Measurements from ENCODE around the gene CNPPD1.

Gene CNPPD1

GRCh38 chr2:219179601-219180465 is 3.1 kb upstream of the CNPPD1 start:
- no peak for DNase-seq (ENCODE audit: low read depth, low spot score)

DNA sequence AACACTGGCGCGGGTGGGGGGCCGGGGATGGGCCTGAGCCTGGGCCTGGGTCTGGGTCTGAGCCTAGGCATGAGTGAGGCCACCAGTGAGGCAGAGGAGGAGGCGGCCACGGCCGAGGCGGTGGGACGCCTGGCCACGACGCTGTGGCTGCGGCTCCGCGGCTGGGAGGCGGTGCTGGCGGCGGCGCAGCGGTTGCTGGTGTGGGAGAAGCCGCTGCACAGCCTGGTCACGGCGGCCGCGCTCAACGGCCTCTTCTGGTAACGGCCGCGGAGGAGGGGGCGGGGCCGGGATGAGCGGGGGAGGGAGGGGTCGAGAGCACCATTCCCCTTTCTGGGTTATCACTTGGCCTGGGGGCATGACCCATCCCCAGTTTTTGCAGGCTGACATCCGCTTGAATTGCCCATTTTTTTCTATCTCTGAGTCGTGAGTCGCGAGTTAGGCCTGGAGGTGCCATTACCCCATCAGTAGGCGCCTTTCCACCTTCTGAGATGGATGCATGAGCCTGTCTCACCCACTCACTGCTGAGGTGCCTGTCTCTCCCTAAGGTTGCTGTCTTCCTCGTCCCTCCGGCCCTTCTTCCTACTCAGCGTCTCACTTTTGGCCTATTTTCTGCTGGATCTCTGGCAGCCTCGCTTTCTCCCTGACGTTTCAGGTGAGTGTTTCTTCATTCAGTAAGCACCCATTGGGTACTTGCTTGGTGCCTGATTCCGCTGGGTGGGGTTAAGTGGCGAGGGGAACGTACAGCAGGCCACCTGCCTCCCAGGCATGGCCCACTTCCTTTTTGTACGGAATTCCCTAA is 1.9 kb upstream of the CNPPD1 start:
- no peak for DNase-seq (ENCODE audit: low read depth, low spot score)

GRCh38 chr2:219177552-219178376 is 1.0 kb upstream of the CNPPD1 start, which contains the start of gene RETREG2:
TSS of gene RETREG2 (plus strand) at chr2:219178275. CDS start at chr2:219178353, 78 bp downstream.
- DNase-seq (ENCODE audit: low read depth, low spot score): no peak

DNA sequence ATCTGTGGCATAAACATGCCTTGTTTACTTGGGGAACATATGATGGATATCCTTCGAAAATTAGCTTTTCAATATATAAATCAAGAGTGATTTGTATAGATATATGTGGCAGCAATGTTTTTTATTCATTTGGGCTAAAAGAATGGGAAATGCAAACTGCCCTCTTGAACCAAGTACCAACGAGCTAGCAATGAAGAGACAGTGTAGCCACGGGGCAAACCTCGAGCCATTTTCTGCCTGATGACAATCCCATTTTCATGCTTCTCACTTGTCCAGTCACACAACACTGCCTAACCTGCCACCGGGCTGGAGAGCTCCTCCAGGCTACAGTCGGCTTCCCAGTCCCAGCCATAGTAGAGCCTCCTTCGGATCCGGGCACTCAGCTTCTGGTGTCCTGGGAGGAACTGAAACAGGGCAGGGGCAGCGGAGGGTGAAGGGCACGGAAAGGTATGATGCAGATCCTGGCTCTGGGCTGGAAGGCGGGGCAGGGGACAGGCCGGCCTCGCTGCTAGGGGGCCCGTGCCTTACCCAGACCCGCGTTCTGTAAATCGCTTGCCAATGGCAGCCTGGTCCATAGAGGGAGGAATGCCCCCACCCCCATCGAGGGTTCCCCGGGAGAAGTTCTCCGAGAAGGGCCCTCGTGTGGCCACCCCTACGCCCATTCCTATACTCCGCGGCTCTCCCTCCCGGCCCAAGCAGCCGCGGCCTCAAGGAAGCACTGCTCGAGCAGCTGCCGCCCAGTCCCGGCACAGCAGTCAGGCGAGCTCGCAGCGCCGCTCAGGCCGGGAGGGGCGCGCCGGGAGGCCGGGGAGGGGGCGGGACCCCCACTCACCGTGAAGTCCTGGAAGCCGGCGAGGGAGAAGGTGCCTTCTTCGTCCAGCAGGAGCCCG is 552 bp downstream of the CNPPD1 start:
- DNase-seq (ENCODE audit: low read depth, low spot score): no peak

GRCh38 chr2:219175486-219175885 is 1.2 kb downstream of the CNPPD1 start:
- DNase-seq (ENCODE audit: low read depth, low spot score): no peak

GRCh38 chr2:219174801-219175200 is 1.9 kb downstream of the CNPPD1 start:
- no peak for DNase-seq (ENCODE audit: low read depth, low spot score)

DNA sequence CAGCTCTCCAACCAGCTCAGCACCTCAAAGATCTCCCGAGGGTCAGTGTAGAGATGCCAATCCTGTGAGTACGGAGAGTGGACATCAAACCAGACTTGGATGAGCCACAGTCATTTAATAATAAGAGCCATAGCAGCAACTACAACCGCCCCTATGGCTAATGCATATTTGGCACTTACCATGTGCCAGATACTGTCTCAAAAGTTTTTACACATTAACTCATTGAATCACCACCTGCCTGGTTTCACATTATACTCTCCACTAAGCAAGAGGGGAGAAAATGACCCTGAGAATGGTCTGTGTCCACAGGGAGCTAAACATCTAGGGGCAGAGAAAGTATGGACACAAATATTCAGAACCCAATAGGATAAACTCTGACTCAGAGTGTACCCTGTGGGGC is 2.6 kb downstream of the CNPPD1 start:
- no peak for DNase-seq (ENCODE audit: low read depth, low spot score)

- DNase-seq (ENCODE audit: low read depth, low spot score): no peak
These were observed 3.5 kb downstream of the CNPPD1 start for GRCh38 chr2:219173176-219173575.

DNA sequence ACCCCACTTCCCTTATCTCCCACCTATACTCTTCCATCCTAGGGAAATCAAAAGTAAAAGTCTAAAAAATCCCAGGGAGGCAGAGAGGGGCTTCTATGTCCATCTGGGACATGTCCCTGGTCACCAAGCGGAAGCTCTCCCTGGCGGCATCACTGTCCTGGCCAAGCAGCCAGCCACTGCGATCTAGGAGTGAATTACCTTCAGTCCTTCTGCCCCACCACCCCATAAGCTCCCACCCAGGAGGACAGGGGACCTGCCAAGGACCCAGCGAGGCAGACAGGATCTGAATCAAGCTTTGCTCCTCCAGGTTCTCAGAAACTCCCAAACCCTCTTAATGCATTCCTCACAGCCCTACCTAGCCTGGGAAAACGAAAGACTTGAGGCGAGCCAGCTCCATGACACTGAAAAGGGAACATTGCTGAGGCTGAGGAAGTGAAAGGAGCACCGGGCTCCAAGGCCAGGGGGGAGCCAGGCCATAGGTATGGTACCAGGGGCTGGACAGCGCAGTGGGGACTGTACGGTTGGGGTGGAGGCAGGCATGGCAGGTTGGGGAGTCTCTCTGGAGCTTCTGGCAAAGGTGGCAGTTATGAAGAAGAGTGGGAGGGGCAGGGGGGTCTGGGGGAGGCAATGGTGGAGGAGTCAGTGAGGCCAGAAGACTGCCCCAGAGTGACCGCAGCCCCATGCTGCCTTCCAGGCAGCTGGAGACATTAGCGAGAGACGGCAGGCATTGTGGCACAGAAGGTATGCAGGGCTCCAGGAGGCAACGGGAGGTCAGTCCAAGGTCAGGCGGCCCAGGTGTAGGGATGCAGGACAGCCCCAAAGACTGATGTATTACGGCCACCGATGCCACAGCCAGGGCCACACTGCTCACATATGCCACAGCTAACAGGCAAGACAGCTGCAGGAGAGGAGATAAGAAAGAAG is 4.2 kb downstream of the CNPPD1 start:
- no peak for DNase-seq (ENCODE audit: low read depth, low spot score)

GRCh38 chr2:219171231-219171651 is 5.5 kb downstream of the CNPPD1 start:
- DNase-seq (ENCODE audit: low read depth, low spot score): no peak

DNA sequence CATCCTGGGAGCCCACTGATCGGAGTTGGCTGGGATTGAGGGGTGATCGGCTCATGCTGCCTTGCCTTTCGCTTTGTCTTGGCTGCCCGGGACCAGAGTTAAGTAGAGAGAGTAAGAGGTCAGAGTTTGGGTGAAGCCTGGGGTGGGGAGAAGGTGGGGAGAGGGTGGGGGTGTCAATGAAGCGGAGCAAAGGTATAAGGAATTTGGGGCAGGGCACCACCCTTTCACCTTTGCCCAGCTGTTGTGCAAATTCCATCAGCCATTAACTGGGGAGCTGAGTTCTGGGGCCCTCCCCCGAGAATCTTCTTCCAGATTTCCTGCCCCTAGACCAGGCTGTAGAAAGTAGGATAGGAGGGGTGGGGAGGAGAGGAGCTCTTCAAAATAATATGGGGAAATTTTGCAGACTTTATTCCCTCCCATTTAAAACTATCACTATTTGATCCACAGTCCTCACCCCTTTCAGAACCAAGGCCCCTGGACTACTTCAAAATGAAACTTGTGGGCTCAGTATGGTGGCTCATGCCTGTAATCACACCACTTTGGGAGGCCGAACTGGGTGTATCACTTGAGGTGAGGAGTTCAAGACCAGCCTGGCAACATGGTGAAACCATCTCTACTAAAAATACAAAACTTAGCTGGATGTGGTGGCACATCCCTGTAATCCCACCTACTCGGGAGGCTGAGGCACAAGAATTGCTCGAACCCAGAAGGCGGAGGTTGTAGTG is 6.6 kb downstream of the CNPPD1 start, which contains the start of gene SLC23A3:
Gene SLC23A3 (minus strand): TSS at position 100 of the 725 bp plus-strand sequence. CDS start 45 bp downstream, at position 55.
- DNase-seq (ENCODE audit: low read depth, low spot score): no peak

GRCh38 chr2:219168932-219169331 is 7.8 kb downstream of the CNPPD1 start:
- no peak for DNase-seq (ENCODE audit: low read depth, low spot score)

DNA sequence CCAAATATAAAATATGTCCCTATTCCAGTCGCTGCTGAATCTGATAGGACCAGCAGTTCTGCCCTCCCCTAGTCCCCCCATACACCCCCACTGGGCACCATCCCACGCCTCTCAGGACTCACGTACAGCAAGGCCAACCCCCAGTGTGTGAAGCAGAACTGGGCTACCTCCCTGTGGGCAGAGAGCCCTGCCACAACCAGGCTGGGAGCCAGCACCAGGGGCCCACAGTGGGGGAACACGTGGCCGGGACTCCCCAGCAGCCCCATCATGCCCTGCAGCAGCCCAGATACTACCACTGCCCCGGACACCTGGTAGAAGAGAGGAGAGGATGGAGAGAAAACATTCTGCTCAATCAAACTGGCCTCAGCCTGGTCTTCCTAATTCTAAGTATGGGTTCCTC is 8.2 kb downstream of the CNPPD1 start:
- DNase-seq (ENCODE audit: low read depth, low spot score): no peak

- DNase-seq (ENCODE audit: low read depth, low spot score): no peak
These were observed 8.7 kb downstream of the CNPPD1 start for GRCh38 chr2:219167997-219168396.

DNA sequence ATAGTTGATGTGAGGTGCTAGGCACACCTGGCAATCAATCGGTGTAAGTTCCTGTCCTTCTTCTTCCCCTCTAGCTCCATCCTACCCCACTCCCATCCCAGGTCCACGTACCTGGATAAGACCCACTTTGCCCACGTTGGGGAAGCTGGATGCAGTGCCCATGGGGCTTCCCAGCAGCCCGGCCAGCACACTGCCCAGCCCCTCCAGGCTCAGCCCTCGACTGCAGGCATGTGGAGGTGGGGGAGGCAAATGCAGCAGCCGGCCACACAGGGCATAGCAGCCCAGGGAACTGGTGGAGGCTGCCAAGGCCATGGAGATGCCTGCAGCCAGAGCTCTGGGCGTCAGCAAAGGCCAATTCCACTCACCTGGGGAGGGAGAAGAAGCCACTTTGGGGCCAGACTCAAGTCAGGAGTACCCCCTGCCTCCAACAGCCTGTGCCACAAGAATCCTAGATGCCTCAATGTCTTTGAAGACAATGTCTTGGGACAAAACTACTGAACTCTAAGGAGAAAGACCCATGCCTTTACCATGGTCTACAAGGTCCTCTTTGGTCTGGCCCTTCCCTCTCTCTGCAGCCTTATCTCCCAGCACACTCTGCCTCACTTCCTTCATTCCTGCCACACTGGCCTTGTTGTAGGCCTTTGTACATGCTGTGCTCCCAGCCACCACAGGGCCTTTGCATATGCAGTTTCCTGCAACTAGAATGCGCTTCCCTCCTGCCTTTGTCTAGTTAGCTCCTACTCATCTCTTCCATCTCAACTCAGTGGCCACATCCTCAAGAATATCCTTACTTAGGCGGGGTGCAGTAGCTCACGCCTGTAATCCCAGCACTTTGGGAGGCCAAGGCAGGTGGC is 11.4 kb downstream of the CNPPD1 start:
- DNase-seq (ENCODE audit: low read depth, low spot score): no peak

GRCh38 chr2:219163156-219163555 is 13.6 kb downstream of the CNPPD1 start:
- DNase-seq (ENCODE audit: low read depth, low spot score): no peak

- no peak for DNase-seq (ENCODE audit: low read depth, low spot score)
These were observed 15.6 kb downstream of the CNPPD1 start for GRCh38 chr2:219161097-219161496.
